ENCODE data around the gene PDE1A. TPM values are rescaled to one million over a fixed set of nuclear protein-coding genes. Genes with fewer than 3 reads are reported as not detected.
A peak's percentile ranks its signal among the peaks of the same experiment; 100 is the strongest.

PDE1A gene
- total RNA-seq, 1 donor from 2014 or later: not detected

GRCh38 chr2:182375862-182376261 lies 51.0 kb downstream of the PDE1A start:
- DNase-seq (ENCODE audit: low read depth): no peak
- no peak for TF ChIP-seq CTCF (conservative IDR thresholded peaks at IDR 0.05; ENCODE audit: low read depth, low read length)
- no peak overlapping the region for H3K4me3 ChIP-seq (ENCODE audit: low read depth, low read length)

- peak; percentile 88 for DNase-seq (ENCODE audit: low read depth)
- TF ChIP-seq CTCF (conservative IDR thresholded peaks at IDR 0.05; ENCODE audit: low read depth, low read length): no peak
- no peak overlapping the region for H3K4me3 ChIP-seq (ENCODE audit: low read depth, low read length)
Measured at GRCh38 chr2:182372661-182373060, 54.2 kb downstream of the PDE1A start.

- DNase-seq (ENCODE audit: low read depth): no peak
Measured at GRCh38 chr2:182368996-182369395, 57.8 kb downstream of the PDE1A start.

GRCh38 chr2:182368446-182368845 lies 58.4 kb downstream of the PDE1A start:
- TF ChIP-seq CTCF (conservative IDR thresholded peaks at IDR 0.05; ENCODE audit: low read depth, low read length): no peak
- H3K4me3 ChIP-seq (ENCODE audit: low read depth, low read length): no peak overlapping the region
- peak; percentile 60 for DNase-seq (ENCODE audit: low read depth)

More at GRCh38 chr2:182368996-182369395, 57.8 kb downstream of the PDE1A start:
- TF ChIP-seq CTCF (conservative IDR thresholded peaks at IDR 0.05; ENCODE audit: low read depth, low read length): no peak
- no peak overlapping the region for H3K4me3 ChIP-seq (ENCODE audit: low read depth, low read length)

- H3K4me3 ChIP-seq (ENCODE audit: low read depth, low read length): no peak overlapping the region
- no peak for DNase-seq (ENCODE audit: low read depth)
- TF ChIP-seq CTCF (conservative IDR thresholded peaks at IDR 0.05; ENCODE audit: low read depth, low read length): no peak
Measured at GRCh38 chr2:182367401-182367800, 59.4 kb downstream of the PDE1A start.

- H3K4me3 ChIP-seq (ENCODE audit: low read depth, low read length): no peak overlapping the region
- TF ChIP-seq CTCF (conservative IDR thresholded peaks at IDR 0.05; ENCODE audit: low read depth, low read length): no peak
- DNase-seq (ENCODE audit: low read depth): no peak
Measured at GRCh38 chr2:182366628-182367027, 60.2 kb downstream of the PDE1A start.

- DNase-seq (ENCODE audit: low read depth): no peak
- no peak overlapping the region for H3K4me3 ChIP-seq (ENCODE audit: low read depth, low read length)
- no peak for TF ChIP-seq CTCF (conservative IDR thresholded peaks at IDR 0.05; ENCODE audit: low read depth, low read length)
Measured at GRCh38 chr2:182365855-182366254, 61.0 kb downstream of the PDE1A start.
